Activated CD8-positive, alpha-beta T cell treated with anti-CD3 and anti-CD28 coated beads, Interleukin-2, amount 10 ng/mL, durations not matched to agents 7 days and 5 days (primary cell): Measurements from ENCODE around the gene MMP26. TPM values are rescaled to one million over a fixed set of nuclear protein-coding genes. Genes with fewer than 3 reads are reported as not detected.
"Not testable (repeated sequence)": the region's sequence is repeated elsewhere in the genome, so short reads cannot be mapped to it uniquely, and the experiment has no call there.

Experiments
- ATAC-seq: fragments of 150-1000 bp; cut with Tn5 transposase; one replicate; pipeline ENCODE4 v1.10.0; 2021; ENCODE audit warnings: moderate library complexity
- CTCF ChIA-PET: fragments of 350-600 bp; sonication (Branson Sonifier 250); formaldehyde crosslinking; loops from one replicate; lab custom pipeline; 2021; ENCODE audit warnings: antibody characterized with exemption; lab: Charles Lee
- POLR2A ChIA-PET: fragments of 350-600 bp; sonication (Branson Sonifier 250); formaldehyde crosslinking; loops from one replicate; lab custom pipeline; 2021; ENCODE audit warnings: antibody characterized with exemption; lab: Charles Lee
- DNase-seq: peaks from one replicate; pipeline ENCODE4 v3.0.0-alpha.2; 2020
- H3K27ac Mint-ChIP-seq: one replicate; pipeline ENCODE4 v1.8.0; 2021; ENCODE audit warnings: mild to moderate bottlenecking, mixed read lengths
- H3K27me3 Mint-ChIP-seq: one replicate; pipeline ENCODE4 v1.8.0; 2021; ENCODE audit warnings: low read depth, mixed read lengths
- H3K36me3 Mint-ChIP-seq: one replicate; pipeline ENCODE4 v1.8.0; 2021; ENCODE audit warnings: low read depth, mixed read lengths
- H3K4me1 Mint-ChIP-seq: one replicate; pipeline ENCODE4 v1.8.0; 2021; ENCODE audit warnings: low read depth, mixed read lengths
- H3K4me3 Mint-ChIP-seq: one replicate; pipeline ENCODE4 v1.8.0; 2021; ENCODE audit warnings: mild to moderate bottlenecking, mixed read lengths
- H3K9me3 Mint-ChIP-seq: one replicate; pipeline ENCODE4 v1.8.0; 2022; ENCODE audit warnings: mixed read lengths; ENCODE audit not compliant: insufficient read depth
- total RNA-seq, 2 experiments: library from RNA; stranded (reverse); gene quantifications; one replicate each; pipeline ENCODE4 v1.2.3, GENCODE V29; 2021

The MMP26 gene
- total RNA-seq, 2 experiments from 2014 or later, result not detected

GRCh38 chr11:4682623-4683419 lies 21.8 kb upstream of the MMP26 start:
- ChIA-PET POLR2A (no interaction called here), CTCF (no interaction called here)
- DNase-seq (no peak), ATAC-seq (no peak)
- no peak overlapping the region for H3K27ac Mint-ChIP-seq
- no peaks in the 10 kb centered on the region for H3K27me3 Mint-ChIP-seq
- no peaks in the 10 kb centered on the region for H3K9me3 Mint-ChIP-seq
- no peak overlapping the region for H3K4me3 Mint-ChIP-seq
- no peaks in the 10 kb centered on the region for H3K4me1 Mint-ChIP-seq
- no peaks in the 10 kb centered on the region for H3K36me3 Mint-ChIP-seq

DNA sequence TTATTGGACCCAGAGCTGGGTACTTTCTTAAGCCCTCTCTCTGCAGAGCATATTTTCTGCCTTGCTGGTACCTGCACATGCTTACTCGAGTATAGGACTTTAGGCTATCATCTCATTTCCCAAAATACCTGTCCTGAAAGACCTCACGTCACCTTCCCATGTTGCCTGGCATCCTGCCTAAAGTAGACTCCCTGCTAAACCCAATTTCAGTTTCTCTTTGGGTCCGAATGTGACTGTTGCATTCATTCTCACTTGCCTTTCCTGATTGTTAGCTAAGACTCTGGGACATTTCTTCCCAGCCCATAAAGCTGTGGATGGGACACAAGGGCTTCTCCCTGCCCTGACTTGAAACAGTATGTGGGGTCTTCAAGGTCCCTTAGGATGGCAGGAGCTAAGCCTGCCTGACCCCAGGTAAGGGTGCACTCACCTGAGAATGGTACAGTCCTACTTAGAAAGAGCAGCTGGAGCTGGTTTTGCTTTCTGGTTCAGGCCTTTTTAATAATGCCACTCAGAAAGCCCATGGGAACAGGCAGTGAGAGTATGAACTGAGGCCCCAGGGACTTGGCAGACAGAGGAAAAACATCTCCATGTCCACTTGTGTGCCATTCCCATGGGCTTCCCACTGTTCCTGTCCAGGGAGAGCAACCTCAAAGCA lies 19.8 kb upstream of the MMP26 start:
- DNase-seq (no peak), ATAC-seq (no peak)
- H3K9me3 Mint-ChIP-seq, result no peaks in the 10 kb centered on the region
- CTCF ChIA-PET, result no interaction called here
- no peaks in the 10 kb centered on the region for H3K27me3 Mint-ChIP-seq
- H3K27ac Mint-ChIP-seq, result no peak overlapping the region
- no peaks in the 10 kb centered on the region for H3K4me1 Mint-ChIP-seq
- POLR2A ChIA-PET, result no interaction called here
- H3K36me3 Mint-ChIP-seq, result no peaks in the 10 kb centered on the region
- H3K4me3 Mint-ChIP-seq, result no peak overlapping the region

DNA sequence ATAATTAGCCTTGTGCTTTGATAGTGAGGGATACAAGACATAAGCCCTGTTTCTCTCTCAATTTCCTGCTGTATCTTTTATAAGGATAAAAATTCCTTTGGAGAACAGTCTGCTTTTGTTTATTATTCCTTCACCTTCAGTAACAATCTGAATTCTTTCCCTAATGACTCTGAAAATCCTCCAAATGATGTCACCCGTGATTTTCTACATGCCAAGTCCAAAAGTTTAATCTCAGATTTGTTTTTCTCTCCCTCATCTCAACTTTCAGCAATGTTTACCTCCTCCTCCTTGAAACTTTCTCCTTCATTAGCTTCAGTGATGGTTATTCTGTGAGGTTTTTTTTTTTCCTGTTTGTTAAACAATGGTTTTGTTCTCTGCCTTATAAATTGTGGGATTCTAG lies 9.1 kb upstream of the MMP26 start:
- H3K9me3 Mint-ChIP-seq, result no peaks in the 10 kb centered on the region
- no peak overlapping the region for H3K4me3 Mint-ChIP-seq
- ChIA-PET POLR2A (no interaction called here), CTCF (no interaction called here)
- peaks cover 2% of the 10 kb centered on the region for H3K27me3 Mint-ChIP-seq
- H3K36me3 Mint-ChIP-seq, result no peaks in the 10 kb centered on the region
- no peaks in the 10 kb centered on the region for H3K4me1 Mint-ChIP-seq
- H3K27ac Mint-ChIP-seq, result no peak overlapping the region
- ATAC-seq (no peak), DNase-seq (no peak)

GRCh38 chr11:4697585-4697984 lies 7.0 kb upstream of the MMP26 start, which contains the start of gene OR51E2:
Gene OR51E2 (minus strand): TSS chr11:4697853. CDS start chr11:4682711, 15,142 bp downstream.
- ChIA-PET CTCF (no interaction called here), POLR2A (no interaction called here)
- ATAC-seq (no peak), DNase-seq (no peak)
- Mint-ChIP-seq H3K9me3 (no peaks in the 10 kb centered on the region), H3K27me3 (peaks cover 3% of the 10 kb centered on the region), H3K27ac (no peak within 1 kb of the TSS), H3K4me3 (no peak within 1 kb of the TSS), H3K4me1 (no peaks in the 10 kb centered on the region), H3K36me3 (no peaks in the 10 kb centered on the region)

- ChIA-PET CTCF (no interaction called here), POLR2A (no interaction called here)
- Mint-ChIP-seq H3K36me3 (no peaks in the 10 kb centered on the region), H3K4me3 (no peak overlapping the region), H3K27me3 (peaks cover 3% of the 10 kb centered on the region), H3K9me3 (no peaks in the 10 kb centered on the region), H3K4me1 (no peaks in the 10 kb centered on the region), H3K27ac (no peak overlapping the region)
- no peak for DNase-seq
- no peak for ATAC-seq
Observed at GRCh38 chr11:4699697-4700435, 4.7 kb upstream of the MMP26 start.

GRCh38 chr11:4700436-4700820 lies 4.2 kb upstream of the MMP26 start:
- Mint-ChIP-seq H3K27me3 (peaks cover 3% of the 10 kb centered on the region), H3K27ac (no peak overlapping the region), H3K36me3 (no peaks in the 10 kb centered on the region), H3K4me1 (no peaks in the 10 kb centered on the region), H3K9me3 (no peaks in the 10 kb centered on the region), H3K4me3 (no peak overlapping the region)
- DNase-seq (no peak), ATAC-seq (no peak)
- CTCF ChIA-PET, result no interaction called here
- POLR2A ChIA-PET, result no interaction called here

DNA sequence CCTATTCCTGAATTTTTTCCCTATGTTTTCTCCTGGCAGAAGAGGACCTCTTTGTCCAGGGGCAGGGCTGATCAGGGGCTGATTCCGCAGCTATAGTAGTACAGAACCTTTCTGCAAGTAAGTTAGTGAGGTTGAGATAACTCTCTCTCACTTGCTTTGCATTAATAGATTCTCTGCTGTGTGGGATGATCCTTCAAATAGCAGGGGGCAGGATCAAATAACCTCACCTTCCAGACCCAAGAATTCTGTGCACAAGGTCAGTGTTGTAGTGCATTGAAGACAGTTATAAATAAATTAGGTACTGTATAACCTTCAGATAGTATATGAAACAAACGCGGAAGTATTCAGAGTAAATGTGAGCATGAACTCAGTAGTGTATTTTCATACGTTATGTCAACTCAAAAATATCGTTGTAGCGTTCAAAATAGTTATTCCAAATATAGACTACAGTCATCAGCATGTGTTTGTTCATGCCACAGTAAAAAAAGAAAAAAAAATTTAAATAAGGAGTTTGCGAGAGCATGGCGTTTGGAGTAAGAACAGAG lies 278 bp downstream of the MMP26 start:
- no peak for ATAC-seq
- CTCF ChIA-PET, result no interaction called here

DNA sequence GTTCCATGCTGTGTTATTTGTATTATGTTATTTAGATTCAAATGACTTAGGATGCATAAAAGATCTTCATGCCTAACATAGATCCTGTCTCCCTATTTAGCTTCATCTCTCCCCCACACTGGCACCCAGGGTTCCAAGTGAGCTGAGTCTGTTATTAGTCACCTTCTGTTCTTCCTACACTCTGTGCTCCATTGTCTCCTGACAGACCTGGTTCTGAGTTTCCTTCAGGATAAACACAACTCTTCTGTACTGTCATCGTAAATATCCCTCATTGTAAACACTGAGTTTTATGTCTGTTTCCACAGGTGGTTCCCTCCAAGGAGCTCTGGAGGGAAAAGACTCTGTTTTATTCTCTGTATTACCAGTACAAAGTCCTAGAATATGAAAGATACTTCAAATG lies 8.7 kb downstream of the MMP26 start:
- no peaks in the 10 kb centered on the region for H3K9me3 Mint-ChIP-seq

More for the DNA sequence above, 278 bp downstream of the MMP26 start:
- Mint-ChIP-seq H3K9me3 (no peaks in the 10 kb centered on the region), H3K36me3 (no peaks in the 10 kb centered on the region), H3K27ac (no peak overlapping the region), H3K27me3 (peaks cover 6% of the 10 kb centered on the region), H3K4me3 (no peak overlapping the region), H3K4me1 (no peaks in the 10 kb centered on the region)
- POLR2A ChIA-PET, result no interaction called here
- DNase-seq, result no peak

DNA sequence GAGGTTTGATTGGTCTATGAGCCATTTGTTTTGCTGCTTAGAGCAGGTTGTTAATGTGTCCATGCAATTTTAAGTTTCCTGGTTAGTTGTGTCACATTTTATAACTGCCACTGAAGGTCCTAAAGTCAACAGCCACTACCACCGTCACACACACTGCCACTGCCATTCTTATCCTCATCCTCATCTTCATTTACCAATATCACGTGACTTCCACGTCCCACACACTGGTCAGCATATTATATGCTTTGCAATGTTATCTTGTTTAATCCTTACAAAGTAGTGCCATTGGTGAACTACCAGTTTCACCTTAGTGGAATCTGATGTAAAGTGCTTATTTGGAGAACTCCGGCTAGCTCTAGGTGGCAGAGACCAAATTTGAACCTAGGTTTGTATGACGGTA lies 9.7 kb downstream of the MMP26 start:
- Mint-ChIP-seq H3K27ac (no peak overlapping the region), H3K27me3 (peaks cover 6% of the 10 kb centered on the region), H3K36me3 (no peaks in the 10 kb centered on the region), H3K4me3 (no peak overlapping the region), H3K9me3 (no peaks in the 10 kb centered on the region), H3K4me1 (no peaks in the 10 kb centered on the region)
- DNase-seq (no peak), ATAC-seq (no peak)
- POLR2A ChIA-PET, result no interaction called here
- CTCF ChIA-PET, result no interaction called here

More for the DNA sequence above, 8.7 kb downstream of the MMP26 start:
- H3K27ac Mint-ChIP-seq, result no peak overlapping the region
- H3K36me3 Mint-ChIP-seq, result no peaks in the 10 kb centered on the region
- H3K4me3 Mint-ChIP-seq, result no peak overlapping the region
- H3K27me3 Mint-ChIP-seq, result peaks cover 7% of the 10 kb centered on the region
- ChIA-PET CTCF (no interaction called here), POLR2A (no interaction called here)
- no peak for DNase-seq
- no peak for ATAC-seq
- no peaks in the 10 kb centered on the region for H3K4me1 Mint-ChIP-seq

- H3K9me3 Mint-ChIP-seq, POLR2A ChIA-PET: not testable (repeated sequence)
Observed at GRCh38 chr11:4722616-4723534, 18.3 kb downstream of the MMP26 start.

DNA sequence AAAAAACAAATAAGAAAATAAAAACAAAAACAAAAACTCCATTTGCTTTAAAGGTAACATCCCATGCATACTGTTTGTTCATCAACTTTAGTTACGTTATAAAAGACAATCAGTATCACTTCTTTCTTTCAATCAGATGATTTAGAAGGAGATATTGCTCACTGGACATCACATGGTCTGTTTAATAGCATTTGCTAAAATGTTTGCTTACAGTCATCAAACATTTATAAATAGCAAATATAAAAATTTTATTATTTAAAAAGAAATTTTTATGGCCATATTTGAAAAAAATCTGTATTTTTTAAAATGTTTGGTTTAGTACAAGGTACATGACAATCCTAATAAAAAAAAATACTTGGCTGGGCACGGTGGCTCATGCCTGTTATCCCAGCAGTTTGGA lies 22.6 kb downstream of the MMP26 start:
- Mint-ChIP-seq H3K9me3 (no peaks in the 10 kb centered on the region), H3K27me3 (no peaks in the 10 kb centered on the region), H3K4me3 (no peak overlapping the region), H3K27ac (no peak overlapping the region), H3K36me3 (no peaks in the 10 kb centered on the region), H3K4me1 (no peaks in the 10 kb centered on the region)
- ChIA-PET CTCF (no interaction called here), POLR2A (no interaction called here)
- ATAC-seq (no peak), DNase-seq (no peak)

More at GRCh38 chr11:4722616-4723534, 18.3 kb downstream of the MMP26 start:
- H3K4me3 Mint-ChIP-seq, CTCF ChIA-PET, H3K27ac Mint-ChIP-seq, H3K36me3 Mint-ChIP-seq, DNase-seq, H3K27me3 Mint-ChIP-seq, ATAC-seq, H3K4me1 Mint-ChIP-seq: not testable (repeated sequence)
